ENCODE data around the gene SNX12.

The SNX12 gene

GRCh38 chrX:71068044-71068918 lies at the start of gene SNX12:
SNX12 (minus strand) TSS chrX:71068334; CDS start chrX:71068306, 28 bp downstream.
- DNase-seq: peak; percentile 80

GRCh38 chrX:71117358-71117757 lies 49.2 kb upstream of the SNX12 start:
- no peak for DNase-seq

GRCh38 chrX:71111921-71112431 lies 43.8 kb upstream of the SNX12 start:
- DNase-seq: no peak

- DNase-seq: no peak
These were observed 43.2 kb upstream of the SNX12 start, which contains the start of gene IL2RG for GRCh38 chrX:71111141-71111843. IL2RG (minus strand) TSS chrX:71111577; CDS start chrX:71111539, 38 bp downstream.

GRCh38 chrX:71109051-71109450 lies 40.9 kb upstream of the SNX12 start:
- DNase-seq: no peak

- DNase-seq: no peak
These were observed 39.7 kb upstream of the SNX12 start for GRCh38 chrX:71107762-71108360.

GRCh38 chrX:71107245-71107644 lies 39.1 kb upstream of the SNX12 start:
- no peak for DNase-seq

- DNase-seq: no peak
These were observed 38.3 kb upstream of the SNX12 start, which contains the start of gene CXorf65 for GRCh38 chrX:71106427-71106826. CXorf65 (minus strand) TSS chrX:71106740; CDS start chrX:71106556, 184 bp downstream.

- no peak for DNase-seq
These were observed 37.5 kb upstream of the SNX12 start for GRCh38 chrX:71105628-71106027.

- no peak for DNase-seq
These were observed 35.2 kb upstream of the SNX12 start for GRCh38 chrX:71103110-71103983.

- no peak for DNase-seq
These were observed 34.2 kb upstream of the SNX12 start for GRCh38 chrX:71102292-71102691.

- no peak for DNase-seq
These were observed 32.7 kb upstream of the SNX12 start for GRCh38 chrX:71100581-71101505.

GRCh38 chrX:71099736-71100135 lies 31.6 kb upstream of the SNX12 start:
- DNase-seq: no peak

- DNase-seq: no peak
These were observed 30.9 kb upstream of the SNX12 start for GRCh38 chrX:71098951-71099506.

GRCh38 chrX:71098302-71098701 lies 30.2 kb upstream of the SNX12 start:
- peak; percentile 0 for DNase-seq

- no peak for DNase-seq
These were observed 28.6 kb upstream of the SNX12 start for GRCh38 chrX:71096760-71097032.

GRCh38 chrX:71095981-71096759 lies 28.0 kb upstream of the SNX12 start:
- DNase-seq: no peak

GRCh38 chrX:71095555-71095980 lies 27.4 kb upstream of the SNX12 start, which contains the start of gene FOXO4:
FOXO4 (plus strand) TSS chrX:71095851; CDS start chrX:71096529, 678 bp downstream.
- DNase-seq: peak; percentile 22

GRCh38 chrX:71095033-71095432 lies 26.9 kb upstream of the SNX12 start:
- DNase-seq: no peak

- DNase-seq: no peak
These were observed 23.1 kb upstream of the SNX12 start for GRCh38 chrX:71091263-71091662.

Data from SHP77 treated with DMSO at 0.1 percent for 48 hours (cell line).